ENCODE measurements around the gene GRB14. TPM values are rescaled to one million over a fixed set of nuclear protein-coding genes. Genes with fewer than 3 reads are reported as not detected.

Gene GRB14
- total RNA-seq, 1 donor from 2014 or later: 1.1 TPM

GRCh38 chr2:164569378-164569777 lies 51.9 kb downstream of the GRB14 start:
- no peaks in the 10 kb centered on the region for H3K9me3 Mint-ChIP-seq (ENCODE audit: low read depth)
- DNase-seq (ENCODE audit: low spot score): no peak
- no peak for TF ChIP-seq CTCF (IDR thresholded peaks at IDR 0.05)
- no peaks in the 10 kb centered on the region for H3K36me3 Mint-ChIP-seq (ENCODE audit: low read depth)
- H3K4me1 Mint-ChIP-seq (ENCODE audit: low read depth): peaks cover 8% of the 10 kb centered on the region
- H3K27ac Mint-ChIP-seq (ENCODE audit: unreplicated experiment): no peak overlapping the region
- no peaks in the 10 kb centered on the region for H3K27me3 Mint-ChIP-seq (ENCODE audit: low read depth)
- H3K4me3 Mint-ChIP-seq (ENCODE audit: unreplicated experiment): no peak overlapping the region

- no peak overlapping the region for H3K27ac Mint-ChIP-seq (ENCODE audit: unreplicated experiment)
- H3K4me1 Mint-ChIP-seq (ENCODE audit: low read depth): peaks cover 11% of the 10 kb centered on the region
- no peaks in the 10 kb centered on the region for H3K36me3 Mint-ChIP-seq (ENCODE audit: low read depth)
- no peaks in the 10 kb centered on the region for H3K27me3 Mint-ChIP-seq (ENCODE audit: low read depth)
- no peak for TF ChIP-seq CTCF (IDR thresholded peaks at IDR 0.05)
- no peak for DNase-seq (ENCODE audit: low spot score)
- no peaks in the 10 kb centered on the region for H3K9me3 Mint-ChIP-seq (ENCODE audit: low read depth)
- H3K4me3 Mint-ChIP-seq (ENCODE audit: unreplicated experiment): no peak overlapping the region
Observed at GRCh38 chr2:164568317-164568716, 53.0 kb downstream of the GRB14 start.

- no peak for DNase-seq (ENCODE audit: low spot score)
- H3K4me1 Mint-ChIP-seq (ENCODE audit: low read depth): peaks cover 18% of the 10 kb centered on the region
- no peaks in the 10 kb centered on the region for H3K9me3 Mint-ChIP-seq (ENCODE audit: low read depth)
- no peaks in the 10 kb centered on the region for H3K36me3 Mint-ChIP-seq (ENCODE audit: low read depth)
- no peak for TF ChIP-seq CTCF (IDR thresholded peaks at IDR 0.05)
- no peak overlapping the region for H3K4me3 Mint-ChIP-seq (ENCODE audit: unreplicated experiment)
- H3K27me3 Mint-ChIP-seq (ENCODE audit: low read depth): no peaks in the 10 kb centered on the region
- H3K27ac Mint-ChIP-seq (ENCODE audit: unreplicated experiment): no peak overlapping the region
Observed at GRCh38 chr2:164567335-164567989, 53.8 kb downstream of the GRB14 start.

GRCh38 chr2:164565359-164565758 lies 55.9 kb downstream of the GRB14 start:
- Mint-ChIP-seq H3K4me3 (ENCODE audit: unreplicated experiment) (no peak overlapping the region), H3K27ac (ENCODE audit: unreplicated experiment) (no peak overlapping the region), H3K9me3 (ENCODE audit: low read depth) (no peaks in the 10 kb centered on the region), H3K27me3 (ENCODE audit: low read depth) (no peaks in the 10 kb centered on the region), H3K36me3 (ENCODE audit: low read depth) (no peaks in the 10 kb centered on the region), H3K4me1 (ENCODE audit: low read depth) (peaks cover 29% of the 10 kb centered on the region)
- no peak for DNase-seq (ENCODE audit: low spot score)
- no peak for TF ChIP-seq CTCF (IDR thresholded peaks at IDR 0.05)

- H3K27me3 Mint-ChIP-seq (ENCODE audit: low read depth): no peaks in the 10 kb centered on the region
- no peak overlapping the region for H3K27ac Mint-ChIP-seq (ENCODE audit: unreplicated experiment)
- no peaks in the 10 kb centered on the region for H3K9me3 Mint-ChIP-seq (ENCODE audit: low read depth)
- TF ChIP-seq CTCF (IDR thresholded peaks at IDR 0.05): no peak
- no peaks in the 10 kb centered on the region for H3K36me3 Mint-ChIP-seq (ENCODE audit: low read depth)
- peaks cover 40% of the 10 kb centered on the region for H3K4me1 Mint-ChIP-seq (ENCODE audit: low read depth)
- no peak overlapping the region for H3K4me3 Mint-ChIP-seq (ENCODE audit: unreplicated experiment)
- DNase-seq (ENCODE audit: low spot score): no peak
Observed at GRCh38 chr2:164562666-164563065, 58.6 kb downstream of the GRB14 start.

Measured in chondrocyte (in vitro differentiated cells).